Smooth muscle cell (in vitro differentiated cells): Measurements from ENCODE around the gene GPX4. TPM values are rescaled to one million over a fixed set of nuclear protein-coding genes. Genes with fewer than 3 reads are reported as not detected.

Experiments used
- DNase-seq: peaks from one replicate; lab custom pipeline; 2025; ENCODE audit not compliant: unreplicated experiment; lab: John Stamatoyannopoulos, UW
- H2AFZ ChIP-seq: fragments of 200-600 bp; sonication (generic); 2 replicates; pipeline ENCODE4 v1.6.0; 2016; ENCODE audit warnings: antibody characterized with exemption, low read depth, mild to moderate bottlenecking
- H3F3A ChIP-seq: fragments of 200-600 bp; sonication (generic); 2 replicates; pipeline ENCODE4 v1.6.0; 2017; ENCODE audit warnings: antibody characterized with exemption, low read depth
- H3K27ac ChIP-seq: fragments of 200-600 bp; sonication (generic); 2 replicates; pipeline ENCODE4 v1.5.1; 2016; ENCODE audit warnings: low read depth, mild to moderate bottlenecking
- H3K27me3 ChIP-seq: fragments of 200-600 bp; sonication (generic); 2 replicates; pipeline ENCODE4 v1.6.1; 2016; ENCODE audit warnings: low read depth, mild to moderate bottlenecking
- H3K36me3 ChIP-seq: fragments of 200-600 bp; sonication (generic); 2 replicates; pipeline ENCODE4 v1.5.1; 2016; ENCODE audit warnings: low read depth
- H3K4me1 ChIP-seq: fragments of 200-600 bp; sonication (generic); 2 replicates; pipeline ENCODE4 v1.5.1; 2016; ENCODE audit warnings: low read depth
- H3K4me2 ChIP-seq: fragments of 200-600 bp; sonication (generic); 2 replicates; pipeline ENCODE4 v1.6.0; 2016; ENCODE audit warnings: mild to moderate bottlenecking
- H3K4me3 ChIP-seq: fragments of 200-600 bp; sonication (generic); 2 replicates; pipeline ENCODE4 v1.5.1; 2016; ENCODE audit warnings: mild to moderate bottlenecking
- H3K79me2 ChIP-seq: fragments of 200-600 bp; sonication (generic); 2 replicates; pipeline ENCODE4 v1.6.0; 2016; ENCODE audit warnings: low read depth, mild to moderate bottlenecking
- H3K9ac ChIP-seq: fragments of 200-600 bp; sonication (generic); 2 replicates; pipeline ENCODE4 v1.6.0; 2016; ENCODE audit warnings: low read depth
- H3K9me3 ChIP-seq: fragments of 200-600 bp; sonication (generic); replicated peaks from 2 replicates; pipeline ENCODE4 v1.5.1; 2016; ENCODE audit warnings: low read depth
- H4K20me1 ChIP-seq: fragments of 200-600 bp; sonication (generic); 2 replicates; pipeline ENCODE4 v1.6.0; 2016; ENCODE audit warnings: low read depth
- CTCF ChIP-seq: fragments of 200-600 bp; sonication (generic); IDR thresholded peaks from 2 replicates; pipeline ENCODE4 v1.5.1; 2017; ENCODE audit warnings: borderline replicate concordance, mild to moderate bottlenecking, antibody characterized with exemption; ENCODE audit not compliant: insufficient read depth, poor library complexity, severe bottlenecking
- WGBS: methylation state at CpG from one replicate; pipeline ENCODE4 v1.1.7; 2016; ENCODE audit warnings: low lambda C conversion rate; 5-methylcytosine and 5-hydroxymethylcytosine counted together
- polyA plus RNA-seq: library from polyadenylated mRNA; unstranded; fragments of >200 nt; fragmentation: Nextera tagmentation; extraction: Ambion mirVana; gene quantifications from 2 replicates; pipeline ENCODE4 v1.2.1, GENCODE V29; 2016
- total RNA-seq: library from RNA; depleted of rRNA; stranded (reverse); fragments of >200 nt; gene quantifications from 2 replicates; pipeline ENCODE4 v1.2.3, GENCODE V29; 2014

GPX4 gene
- total and polyA plus RNA-seq, 2 experiments from 2014 or later, result 325 to 450 TPM

DNA sequence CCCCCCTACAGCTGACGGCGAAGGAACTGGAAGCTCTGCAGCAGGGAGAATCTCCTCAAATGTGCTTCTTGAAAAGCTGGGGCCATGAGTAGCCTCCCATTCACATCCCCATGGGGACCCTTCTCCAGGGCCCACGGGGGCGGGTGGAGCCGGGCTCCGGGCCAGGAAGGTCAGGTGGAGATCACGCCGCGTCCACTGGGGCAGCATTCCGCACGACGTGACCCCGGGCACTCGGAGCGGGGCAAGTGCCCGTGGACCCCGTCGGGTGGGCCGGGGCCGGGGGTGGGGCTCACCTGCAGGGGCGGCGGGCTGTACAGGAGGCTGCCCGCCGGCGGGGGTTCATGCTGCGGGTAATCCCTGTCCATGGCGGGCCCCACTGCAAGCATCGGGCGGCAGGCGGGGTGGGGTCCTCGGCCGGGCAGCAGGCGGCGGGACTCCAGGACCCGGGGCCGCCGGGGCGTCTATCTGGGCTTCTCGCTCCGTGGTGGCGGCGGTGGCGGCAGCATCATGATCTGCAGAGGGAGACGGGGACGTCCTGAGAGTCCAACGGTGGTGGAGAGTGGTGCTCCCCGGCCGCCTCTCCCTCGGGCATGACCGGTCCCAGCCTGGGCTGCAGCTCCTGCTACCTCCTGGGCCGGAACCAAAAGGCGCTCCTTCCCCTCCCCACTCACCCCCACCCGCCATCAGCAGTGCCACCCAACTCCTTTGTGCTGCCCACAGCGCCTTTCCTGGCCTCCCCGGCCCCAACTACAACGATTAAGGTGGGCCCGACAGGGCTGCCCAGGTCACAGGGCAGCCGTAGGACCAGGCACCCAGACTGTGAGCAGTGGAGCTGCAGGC, 50.3 kb downstream of the GPX4 start:
- Histone ChIP-seq H3K79me2 (peaks cover 53% of the 10 kb centered on the region), H3K9me3 (no peaks in the 10 kb centered on the region), H3K27me3 (no peaks in the 10 kb centered on the region), H3K36me3 (no peaks in the 10 kb centered on the region), H3K4me1 (peaks cover 5% of the 10 kb centered on the region), H3K27ac (peak overlapping the region; percentile 84), H3K4me3 (no peak overlapping the region), H3K4me2 (peak overlapping the region; percentile 80), H4K20me1 (peaks cover 64% of the 10 kb centered on the region), H3F3A (peaks cover 6% of the 10 kb centered on the region), H2AFZ (no peak overlapping the region), H3K9ac (peak overlapping the region; percentile 39)
- no peak for DNase-seq
- TF ChIP-seq CTCF, result no peak
- WGBS, result 97% methylated on average over 39 of the region's 58 CpGs

DNA sequence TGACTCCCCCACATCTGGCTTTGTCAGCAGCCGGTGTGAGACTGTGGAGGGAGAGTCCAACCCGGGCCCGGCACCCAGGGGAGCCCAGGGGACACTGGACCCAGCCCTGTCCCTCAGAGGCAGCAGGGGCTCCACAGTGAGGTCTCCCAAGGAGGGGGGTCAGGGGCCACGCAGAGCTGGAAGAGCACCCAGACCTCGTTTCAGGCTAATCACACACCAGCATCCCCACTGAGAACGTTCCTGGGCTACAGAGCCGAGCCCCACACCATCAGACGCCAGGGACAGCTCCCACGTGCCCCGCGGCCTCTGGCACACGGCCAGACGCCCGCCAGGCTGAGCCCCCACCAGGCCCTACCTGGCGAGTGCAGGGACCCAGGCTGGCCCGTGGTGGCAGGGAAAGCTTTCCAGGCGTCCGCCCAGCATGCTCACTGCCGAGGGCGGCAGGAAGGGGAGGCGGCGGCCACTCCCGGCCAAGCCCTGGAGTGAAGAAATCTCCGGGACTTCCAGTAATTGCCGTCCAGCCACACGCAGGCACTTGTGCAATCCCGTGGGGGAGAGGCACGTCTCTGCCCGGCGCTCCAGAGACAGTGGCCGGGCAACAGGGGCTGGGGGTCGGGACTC, 51.0 kb downstream of the GPX4 start:
- peak overlapping the region; percentile 39 for H3K9ac ChIP-seq
- H3K9me3 ChIP-seq, result no peaks in the 10 kb centered on the region
- H3K4me3 ChIP-seq, result no peak overlapping the region
- no peaks in the 10 kb centered on the region for H3K27me3 ChIP-seq
- peaks cover 59% of the 10 kb centered on the region for H4K20me1 ChIP-seq
- H3K4me2 ChIP-seq, result peak overlapping the region; percentile 80
- no peak for TF ChIP-seq CTCF
- peaks cover 5% of the 10 kb centered on the region for H3K4me1 ChIP-seq
- WGBS, result 41% methylated on average over 32 of the region's 32 CpGs
- H3K27ac ChIP-seq, result peak overlapping the region; percentile 84
- peaks cover 6% of the 10 kb centered on the region for H3F3A ChIP-seq
- H3K79me2 ChIP-seq, result peaks cover 54% of the 10 kb centered on the region
- no peaks in the 10 kb centered on the region for H3K36me3 ChIP-seq
- peak; percentile 56 for DNase-seq
- no peak overlapping the region for H2AFZ ChIP-seq

DNA sequence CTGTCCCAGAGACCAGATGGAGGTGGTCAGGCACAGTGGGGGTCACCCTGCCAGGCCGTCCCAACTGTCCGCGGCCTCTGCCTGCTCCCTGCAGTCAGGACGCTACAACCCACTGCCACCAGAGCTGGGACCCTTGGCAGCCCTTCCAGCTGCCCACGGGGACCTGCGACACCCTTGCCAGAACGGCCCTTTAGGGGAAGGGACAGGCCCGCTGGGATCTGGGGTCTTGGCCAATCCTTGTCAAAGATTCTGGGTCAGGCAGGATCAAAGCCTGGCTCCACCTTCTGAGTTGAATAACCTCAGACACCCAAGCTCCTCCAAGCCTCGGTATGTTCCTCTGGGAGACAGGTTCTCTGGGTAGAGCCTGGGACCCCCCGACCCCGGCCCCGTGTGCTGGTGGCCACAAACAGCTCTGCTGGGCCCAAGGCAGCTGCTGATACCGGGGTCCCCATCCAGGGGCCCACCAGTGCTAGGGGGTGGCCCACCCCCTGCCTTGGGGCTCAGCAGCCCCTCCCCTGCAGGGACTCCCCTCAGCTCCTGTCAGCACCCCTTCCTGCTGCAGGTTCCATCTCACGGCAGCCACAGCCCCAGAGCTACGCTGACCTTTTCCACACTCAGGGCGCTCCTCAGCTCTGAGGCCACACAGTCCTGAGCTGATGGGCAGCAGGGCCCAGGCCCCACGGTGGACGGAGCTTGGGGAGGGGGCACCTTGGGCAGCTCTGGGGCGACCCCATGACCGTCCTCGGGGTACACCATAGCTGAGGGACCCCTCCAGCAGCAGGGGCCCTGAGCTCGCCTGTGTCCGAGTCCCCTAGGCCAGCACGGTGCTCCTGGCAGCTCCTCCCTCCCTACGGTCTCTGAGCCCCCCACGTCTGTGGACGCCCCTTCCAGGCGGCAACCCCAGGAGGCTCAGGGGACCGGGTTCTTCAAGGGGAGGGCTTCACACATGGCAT, 51.8 kb downstream of the GPX4 start:
- Histone ChIP-seq H3K9ac (peak overlapping the region; percentile 57), H2AFZ (no peak overlapping the region), H3F3A (peaks cover 6% of the 10 kb centered on the region), H3K4me1 (peaks cover 5% of the 10 kb centered on the region), H3K36me3 (no peaks in the 10 kb centered on the region), H3K4me3 (no peak overlapping the region), H3K9me3 (no peaks in the 10 kb centered on the region), H3K4me2 (peak overlapping the region; percentile 80), H4K20me1 (peaks cover 63% of the 10 kb centered on the region), H3K27me3 (no peaks in the 10 kb centered on the region), H3K79me2 (peaks cover 62% of the 10 kb centered on the region), H3K27ac (peak overlapping the region; percentile 84)
- no peak for DNase-seq
- no peak for TF ChIP-seq CTCF
- WGBS, result 87% methylated on average over 29 of the region's 29 CpGs

Other genes starting within 250 kb of the GPX4 start
- not detected in 2 replicates for gene CFD, start 244.3 kb upstream of the GPX4 start, total RNA-seq
- gene CFD, start 244.3 kb upstream of the GPX4 start, polyA plus RNA-seq, result 0.34 and 1.9 TPM in 2 replicates
- 19.0 and 25.2 TPM in 2 replicates for gene MED16, start 210.8 kb upstream of the GPX4 start, total RNA-seq
- 86.8 and 87.1 TPM in 2 replicates for gene MED16, start 210.8 kb upstream of the GPX4 start, polyA plus RNA-seq
- not detected in 2 replicates for gene RNU6-9, start 210.5 kb upstream of the GPX4 start, total RNA-seq
- gene RNU6-9, start 210.5 kb upstream of the GPX4 start, polyA plus RNA-seq, result not detected in 2 replicates
- gene R3HDM4, start 190.8 kb upstream of the GPX4 start, total RNA-seq, result 25.9 and 42.3 TPM in 2 replicates
- 69.4 and 70.5 TPM in 2 replicates for gene R3HDM4, start 190.8 kb upstream of the GPX4 start, polyA plus RNA-seq
- 0.27 TPM in 1 of 2 replicates, not detected in the other for gene KISS1R, start 186.7 kb upstream of the GPX4 start, total RNA-seq
- gene KISS1R, start 186.7 kb upstream of the GPX4 start, polyA plus RNA-seq, result 0.61 and 1.4 TPM in 2 replicates
- 50.3 TPM in 2 replicates for gene ARID3A, start 178.0 kb upstream of the GPX4 start, total RNA-seq
- gene ARID3A, start 178.0 kb upstream of the GPX4 start, polyA plus RNA-seq, result 45.7 and 75.2 TPM in 2 replicates
- 33.8 and 69.4 TPM in 2 replicates for gene WDR18, start 119.6 kb upstream of the GPX4 start, total RNA-seq
- 153 and 160 TPM in 2 replicates for gene WDR18, start 119.6 kb upstream of the GPX4 start, polyA plus RNA-seq
- gene GRIN3B, start 103.6 kb upstream of the GPX4 start, total RNA-seq, result 1.2 and 12.6 TPM in 2 replicates
- 1.2 and 3.6 TPM in 2 replicates for gene GRIN3B, start 103.6 kb upstream of the GPX4 start, polyA plus RNA-seq
- 112 and 133 TPM in 2 replicates for gene TMEM259, start 82.9 kb upstream of the GPX4 start, total RNA-seq
- 232 and 301 TPM in 2 replicates for gene TMEM259, start 82.9 kb upstream of the GPX4 start, polyA plus RNA-seq
- gene RNU6-2, start 82.5 kb upstream of the GPX4 start, total RNA-seq, result not detected in 2 replicates
- not detected in 2 replicates for gene RNU6-2, start 82.5 kb upstream of the GPX4 start, polyA plus RNA-seq
- 150 and 155 TPM in 2 replicates for gene CNN2, start 77.4 kb upstream of the GPX4 start, total RNA-seq
- gene CNN2, start 77.4 kb upstream of the GPX4 start, polyA plus RNA-seq, result 392 and 404 TPM in 2 replicates
- gene ABCA7, start 63.9 kb upstream of the GPX4 start, total RNA-seq, result 4.1 and 5.0 TPM in 2 replicates
- 11.8 and 26.5 TPM in 2 replicates for gene ABCA7, start 63.9 kb upstream of the GPX4 start, polyA plus RNA-seq
- gene ARHGAP45, start 36.8 kb upstream of the GPX4 start, total RNA-seq, result 4.4 and 8.7 TPM in 2 replicates
- gene ARHGAP45, start 36.8 kb upstream of the GPX4 start, polyA plus RNA-seq, result 8.0 and 13.9 TPM in 2 replicates
- 99.1 and 114 TPM in 2 replicates for gene POLR2E, start 8.6 kb upstream of the GPX4 start, total RNA-seq
- 235 and 260 TPM in 2 replicates for gene POLR2E, start 8.6 kb upstream of the GPX4 start, polyA plus RNA-seq
- 16.4 and 18.1 TPM in 2 replicates for gene SBNO2, start 70.3 kb downstream of the GPX4 start, total RNA-seq
- gene SBNO2, start 70.3 kb downstream of the GPX4 start, polyA plus RNA-seq, result 17.6 and 20.9 TPM in 2 replicates
- 23.6 and 29.3 TPM in 2 replicates for gene STK11, start 101.8 kb downstream of the GPX4 start, total RNA-seq
- gene STK11, start 101.8 kb downstream of the GPX4 start, polyA plus RNA-seq, result 62.3 and 79.7 TPM in 2 replicates
- 1.7 and 2.7 TPM in 2 replicates for gene CBARP, start 134.0 kb downstream of the GPX4 start, total RNA-seq
- gene CBARP, start 134.0 kb downstream of the GPX4 start, polyA plus RNA-seq, result 10.2 and 10.5 TPM in 2 replicates
- gene ATP5F1D, start 137.8 kb downstream of the GPX4 start, total RNA-seq, result 29.1 and 68.8 TPM in 2 replicates
- gene ATP5F1D, start 137.8 kb downstream of the GPX4 start, polyA plus RNA-seq, result 265 and 272 TPM in 2 replicates
- gene MIDN, start 144.6 kb downstream of the GPX4 start, total RNA-seq, result 25.0 and 58.5 TPM in 2 replicates
- gene MIDN, start 144.6 kb downstream of the GPX4 start, polyA plus RNA-seq, result 65.3 and 70.6 TPM in 2 replicates
- 119 and 122 TPM in 2 replicates for gene CIRBP, start 165.3 kb downstream of the GPX4 start, total RNA-seq
- gene CIRBP, start 165.3 kb downstream of the GPX4 start, polyA plus RNA-seq, result 215 and 235 TPM in 2 replicates
- 33.4 and 41.5 TPM in 2 replicates for gene FAM174C, start 171.5 kb downstream of the GPX4 start, total RNA-seq
- 75.6 and 78.1 TPM in 2 replicates for gene FAM174C, start 171.5 kb downstream of the GPX4 start, polyA plus RNA-seq
- gene EFNA2, start 181.9 kb downstream of the GPX4 start, total RNA-seq, result 6.2 and 7.4 TPM in 2 replicates
- 0.89 and 1.2 TPM in 2 replicates for gene EFNA2, start 181.9 kb downstream of the GPX4 start, polyA plus RNA-seq